ENCODE data around the gene PIK3IP1. TPM values are rescaled to one million over a fixed set of nuclear protein-coding genes. Genes with fewer than 3 reads are reported as not detected.
A peak's percentile ranks its signal among the peaks of the same experiment; 100 is the strongest.

The PIK3IP1 gene
- total and polyA plus RNA-seq, 9 of the 15 experiments (the other 6 are each of a cell fraction or from before 2014, with no cell fraction given), result 0.11 to 1.3 (median 0.77) TPM

GRCh38 chr22:31290494-31291471 lies 1.5 kb downstream of the PIK3IP1 start (continued):
- TF ChIP-seq, protein P1, sequence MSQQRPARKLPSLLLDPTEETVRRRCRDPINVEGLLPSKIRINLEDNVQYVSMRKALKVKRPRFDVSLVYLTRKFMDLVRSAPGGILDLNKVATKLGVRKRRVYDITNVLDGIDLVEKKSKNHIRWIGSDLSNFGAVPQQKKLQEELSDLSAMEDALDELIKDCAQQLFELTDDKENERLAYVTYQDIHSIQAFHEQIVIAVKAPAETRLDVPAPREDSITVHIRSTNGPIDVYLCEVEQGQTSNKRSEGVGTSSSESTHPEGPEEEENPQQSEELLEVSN (IDR thresholded peaks at IDR 0.05; ENCODE audit: borderline replicate concordance in 1 of 2, extremely low read depth in 1 of 2, insufficient read depth in 1 of 2, insufficient read length in 1 of 2, low read depth in 1 of 2, low read length in 1 of 2, poor library complexity in 1 of 2, severe bottlenecking in 1 of 2), result peak; percentile 93 to 96
- TF ChIP-seq CBFB (CRISPR knock-in tag; IDR thresholded peaks at IDR 0.05) (no peak), SP2 (IDR thresholded peaks at IDR 0.05; ENCODE audit: extremely low read depth, low read depth, low read length, poor library complexity, severe bottlenecking) (peak; percentile 30), SRSF1 (IDR thresholded peaks at IDR 0.05; ENCODE audit: low read depth, low read length) (no peak), THRA (IDR thresholded peaks at IDR 0.05) (no peak), CUX1 (CRISPR knock-in tag; IDR thresholded peaks at IDR 0.05) (no peak), NR3C1 (CRISPR knock-in tag; IDR thresholded peaks at IDR 0.05) (no peak)
- TF ChIP-seq, protein P2, sequence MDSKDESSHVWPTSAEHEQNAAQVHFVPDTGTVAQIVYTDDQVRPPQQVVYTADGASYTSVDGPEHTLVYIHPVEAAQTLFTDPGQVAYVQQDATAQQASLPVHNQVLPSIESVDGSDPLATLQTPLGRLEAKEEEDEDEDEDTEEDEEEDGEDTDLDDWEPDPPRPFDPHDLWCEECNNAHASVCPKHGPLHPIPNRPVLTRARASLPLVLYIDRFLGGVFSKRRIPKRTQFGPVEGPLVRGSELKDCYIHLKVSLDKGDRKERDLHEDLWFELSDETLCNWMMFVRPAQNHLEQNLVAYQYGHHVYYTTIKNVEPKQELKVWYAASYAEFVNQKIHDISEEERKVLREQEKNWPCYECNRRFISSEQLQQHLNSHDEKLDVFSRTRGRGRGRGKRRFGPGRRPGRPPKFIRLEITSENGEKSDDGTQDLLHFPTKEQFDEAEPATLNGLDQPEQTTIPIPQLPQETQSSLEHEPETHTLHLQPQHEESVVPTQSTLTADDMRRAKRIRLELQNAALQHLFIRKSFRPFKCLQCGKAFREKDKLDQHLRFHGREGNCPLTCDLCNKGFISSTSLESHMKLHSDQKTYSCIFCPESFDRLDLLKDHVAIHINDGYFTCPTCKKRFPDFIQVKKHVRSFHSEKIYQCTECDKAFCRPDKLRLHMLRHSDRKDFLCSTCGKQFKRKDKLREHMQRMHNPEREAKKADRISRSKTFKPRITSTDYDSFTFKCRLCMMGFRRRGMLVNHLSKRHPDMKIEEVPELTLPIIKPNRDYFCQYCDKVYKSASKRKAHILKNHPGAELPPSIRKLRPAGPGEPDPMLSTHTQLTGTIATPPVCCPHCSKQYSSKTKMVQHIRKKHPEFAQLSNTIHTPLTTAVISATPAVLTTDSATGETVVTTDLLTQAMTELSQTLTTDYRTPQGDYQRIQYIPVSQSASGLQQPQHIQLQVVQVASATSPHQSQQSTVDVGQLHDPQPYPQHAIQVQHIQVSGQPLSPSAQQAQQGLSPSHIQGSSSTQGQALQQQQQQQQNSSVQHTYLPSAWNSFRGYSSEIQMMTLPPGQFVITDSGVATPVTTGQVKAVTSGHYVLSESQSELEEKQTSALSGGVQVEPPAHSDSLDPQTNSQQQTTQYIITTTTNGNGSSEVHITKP (IDR thresholded peaks at IDR 0.05; ENCODE audit: partially characterized antibody), result no peak
